Nephron progenitor cell (in vitro differentiated cells): Measurements from ENCODE around the gene FKBP6.
A peak's percentile ranks its signal among the peaks of the same experiment; 100 is the strongest.
"Not testable (repeated sequence)": the region's sequence is repeated elsewhere in the genome, so short reads cannot be mapped to it uniquely, and the experiment has no call there.

Experiments
- DNase-seq: peaks from one replicate; pipeline ENCODE4 v3.0.0; 2021
- H3K27ac Mint-ChIP-seq: 2 replicates; pipeline ENCODE4 v1.8.0; 2021; ENCODE audit warnings: mild to moderate bottlenecking, moderate library complexity, mixed read lengths
- H3K27me3 Mint-ChIP-seq: 2 replicates; pipeline ENCODE4 v1.8.0; 2021; ENCODE audit warnings: mild to moderate bottlenecking, low read depth, mixed read lengths; ENCODE audit not compliant: poor library complexity
- H3K36me3 Mint-ChIP-seq: 2 replicates; pipeline ENCODE4 v1.8.0; 2021; ENCODE audit warnings: low read depth, mixed read lengths
- H3K4me1 Mint-ChIP-seq: 2 replicates; pipeline ENCODE4 v1.8.0; 2021; ENCODE audit warnings: mixed read lengths
- H3K4me3 Mint-ChIP-seq: 2 replicates; pipeline ENCODE4 v1.8.0; 2021; ENCODE audit warnings: mild to moderate bottlenecking, moderate library complexity, mixed read lengths
- H3K9me3 Mint-ChIP-seq: 2 replicates; pipeline ENCODE4 v1.8.0; 2021; ENCODE audit warnings: mild to moderate bottlenecking, moderate library complexity, mixed read lengths
- TF ChIP-seq, protein P1 (sequence below): fragments of 200-600 bp; sonication (generic); IDR thresholded peaks from 2 replicates; pipeline ENCODE4 v1.5.0; 2021; ENCODE audit warnings: antibody characterized with exemption

Gene FKBP6

DNA sequence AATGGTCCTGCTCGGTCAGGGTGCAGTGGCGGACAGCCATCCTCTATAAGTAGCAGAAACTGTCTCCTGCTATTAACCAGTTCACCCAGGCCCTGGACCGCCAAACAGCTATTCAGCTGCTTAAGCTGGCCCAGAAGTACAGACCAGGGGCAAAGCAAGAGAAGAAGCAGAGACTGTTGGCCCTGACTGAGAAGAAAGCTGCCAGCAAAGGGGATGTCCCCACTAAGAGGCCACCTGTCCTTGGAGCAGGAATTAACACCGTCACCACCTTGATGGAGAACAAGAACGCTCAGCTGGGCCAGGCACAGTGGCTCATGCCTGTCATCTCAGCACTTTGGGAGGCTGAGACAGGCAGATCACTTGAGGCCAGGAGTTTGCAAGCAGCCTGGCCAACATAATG, 13.7 kb upstream of the FKBP6 start:
- H3K4me3 Mint-ChIP-seq, result no peak overlapping the region
- H3K9me3 Mint-ChIP-seq, result no peaks in the 10 kb centered on the region
- H3K27me3 Mint-ChIP-seq, result peaks cover 8% of the 10 kb centered on the region
- no peaks in the 10 kb centered on the region for H3K4me1 Mint-ChIP-seq
- H3K27ac Mint-ChIP-seq, result no peak overlapping the region
- DNase-seq, result no peak
- no peaks in the 10 kb centered on the region for H3K36me3 Mint-ChIP-seq
- TF ChIP-seq, protein P1, sequence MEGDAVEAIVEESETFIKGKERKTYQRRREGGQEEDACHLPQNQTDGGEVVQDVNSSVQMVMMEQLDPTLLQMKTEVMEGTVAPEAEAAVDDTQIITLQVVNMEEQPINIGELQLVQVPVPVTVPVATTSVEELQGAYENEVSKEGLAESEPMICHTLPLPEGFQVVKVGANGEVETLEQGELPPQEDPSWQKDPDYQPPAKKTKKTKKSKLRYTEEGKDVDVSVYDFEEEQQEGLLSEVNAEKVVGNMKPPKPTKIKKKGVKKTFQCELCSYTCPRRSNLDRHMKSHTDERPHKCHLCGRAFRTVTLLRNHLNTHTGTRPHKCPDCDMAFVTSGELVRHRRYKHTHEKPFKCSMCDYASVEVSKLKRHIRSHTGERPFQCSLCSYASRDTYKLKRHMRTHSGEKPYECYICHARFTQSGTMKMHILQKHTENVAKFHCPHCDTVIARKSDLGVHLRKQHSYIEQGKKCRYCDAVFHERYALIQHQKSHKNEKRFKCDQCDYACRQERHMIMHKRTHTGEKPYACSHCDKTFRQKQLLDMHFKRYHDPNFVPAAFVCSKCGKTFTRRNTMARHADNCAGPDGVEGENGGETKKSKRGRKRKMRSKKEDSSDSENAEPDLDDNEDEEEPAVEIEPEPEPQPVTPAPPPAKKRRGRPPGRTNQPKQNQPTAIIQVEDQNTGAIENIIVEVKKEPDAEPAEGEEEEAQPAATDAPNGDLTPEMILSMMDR, result no peak

DNA sequence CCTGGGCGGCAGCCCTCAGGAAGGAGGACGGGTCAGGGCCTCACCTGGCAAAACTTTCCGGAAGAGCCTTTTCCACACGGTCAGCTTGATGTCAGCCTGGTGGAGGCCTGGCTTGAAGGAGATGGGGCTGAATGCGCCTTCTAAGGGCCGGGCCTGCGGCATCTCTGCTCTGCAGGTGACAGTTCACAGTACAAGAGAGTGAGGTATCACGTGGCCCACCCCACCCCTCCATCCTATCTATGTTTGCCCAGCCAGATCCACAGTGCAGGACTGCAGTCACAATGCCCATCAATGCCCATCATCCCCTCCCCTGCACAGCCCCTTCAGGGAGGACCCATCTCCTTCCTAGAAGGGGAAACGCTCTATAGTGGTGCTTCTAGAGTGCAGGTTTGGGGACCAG, 11.4 kb upstream of the FKBP6 start:
- Mint-ChIP-seq H3K4me1 (no peaks in the 10 kb centered on the region), H3K36me3 (no peaks in the 10 kb centered on the region), H3K4me3 (no peak overlapping the region), H3K27ac (no peak overlapping the region), H3K27me3 (peaks cover 9% of the 10 kb centered on the region), H3K9me3 (no peaks in the 10 kb centered on the region)
- TF ChIP-seq, protein P1, result no peak
- no peak for DNase-seq

DNA sequence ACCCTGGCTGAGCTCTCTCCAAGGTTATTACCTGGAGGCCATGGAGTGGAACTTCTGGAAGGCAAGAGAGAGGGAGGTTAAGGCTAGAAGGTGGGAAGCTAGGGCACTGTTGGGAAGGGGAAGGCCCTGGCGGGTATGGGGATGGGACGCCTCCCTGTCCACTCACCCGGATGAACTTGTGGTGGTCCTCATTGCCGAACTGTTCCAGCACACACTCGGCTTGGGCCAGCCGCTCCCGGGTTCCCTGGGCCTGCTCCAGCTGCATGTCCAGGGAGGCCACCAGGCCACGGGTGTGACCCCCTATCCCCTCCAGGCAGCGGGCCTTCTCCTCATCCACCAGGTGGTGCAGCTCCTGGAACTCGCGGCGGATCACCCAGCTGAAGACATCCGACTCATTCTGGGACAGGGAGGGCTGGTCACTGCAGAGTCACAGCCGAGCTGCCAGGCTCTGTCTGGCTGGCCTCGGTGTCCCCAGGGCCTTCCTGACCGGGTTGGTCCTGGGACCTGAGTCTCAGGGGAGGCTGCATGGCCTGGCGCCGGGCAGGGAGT, 9.2 kb upstream of the FKBP6 start:
- not testable (repeated sequence) for H3K9me3 Mint-ChIP-seq, H3K4me1 Mint-ChIP-seq, DNase-seq, H3K36me3 Mint-ChIP-seq, H3K27ac Mint-ChIP-seq, H3K4me3 Mint-ChIP-seq
- peaks cover 13% of the 10 kb centered on the region for H3K27me3 Mint-ChIP-seq

DNA sequence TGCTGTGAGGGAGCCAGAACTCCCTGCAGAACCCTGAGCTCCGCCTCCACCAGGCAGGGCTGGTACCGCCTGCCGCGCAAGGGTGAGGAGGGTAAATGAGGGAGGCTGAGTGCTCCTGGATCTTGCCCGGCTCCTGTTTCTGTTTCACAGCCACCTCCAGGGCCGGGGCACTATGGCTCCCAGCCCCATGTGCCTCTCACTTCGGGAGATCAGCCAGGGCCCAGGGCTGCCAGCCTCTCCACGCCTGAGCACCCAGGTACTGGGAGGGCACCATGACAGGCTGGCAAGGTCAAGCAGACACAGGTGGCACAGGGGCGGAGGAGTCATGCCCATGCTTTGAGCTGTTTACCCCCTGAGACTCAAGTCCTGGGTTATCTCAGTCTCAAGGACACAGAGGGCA, 8.4 kb upstream of the FKBP6 start:
- H3K4me3 Mint-ChIP-seq, result not testable (repeated sequence)

GRCh38 chr7:73320009-73320408, 8.0 kb upstream of the FKBP6 start:
- H3K27me3 Mint-ChIP-seq, result peaks cover 13% of the 10 kb centered on the region
- DNase-seq, H3K36me3 Mint-ChIP-seq, H3K4me1 Mint-ChIP-seq, H3K4me3 Mint-ChIP-seq, H3K9me3 Mint-ChIP-seq, H3K27ac Mint-ChIP-seq: not testable (repeated sequence)

More for the DNA sequence above, 8.4 kb upstream of the FKBP6 start:
- H3K36me3 Mint-ChIP-seq, DNase-seq, H3K27ac Mint-ChIP-seq, H3K9me3 Mint-ChIP-seq, H3K4me1 Mint-ChIP-seq: not testable (repeated sequence)
- H3K27me3 Mint-ChIP-seq, result peaks cover 17% of the 10 kb centered on the region

GRCh38 chr7:73323434-73324080, 4.4 kb upstream of the FKBP6 start:
- H3K27ac Mint-ChIP-seq, DNase-seq, H3K4me1 Mint-ChIP-seq, H3K36me3 Mint-ChIP-seq, H3K9me3 Mint-ChIP-seq: not testable (repeated sequence)
- Mint-ChIP-seq H3K27me3 (peaks cover 13% of the 10 kb centered on the region), H3K4me3 (peak overlapping the region; percentile 52)

GRCh38 chr7:73324081-73324845, 3.7 kb upstream of the FKBP6 start:
- TF ChIP-seq, protein P1, result peak; percentile 38
- Mint-ChIP-seq H3K27me3 (peaks cover 12% of the 10 kb centered on the region), H3K4me3 (peak overlapping the region; percentile 52)
- not testable (repeated sequence) for H3K4me1 Mint-ChIP-seq, H3K36me3 Mint-ChIP-seq, H3K27ac Mint-ChIP-seq, H3K9me3 Mint-ChIP-seq
- DNase-seq, result peak; percentile 59

DNA sequence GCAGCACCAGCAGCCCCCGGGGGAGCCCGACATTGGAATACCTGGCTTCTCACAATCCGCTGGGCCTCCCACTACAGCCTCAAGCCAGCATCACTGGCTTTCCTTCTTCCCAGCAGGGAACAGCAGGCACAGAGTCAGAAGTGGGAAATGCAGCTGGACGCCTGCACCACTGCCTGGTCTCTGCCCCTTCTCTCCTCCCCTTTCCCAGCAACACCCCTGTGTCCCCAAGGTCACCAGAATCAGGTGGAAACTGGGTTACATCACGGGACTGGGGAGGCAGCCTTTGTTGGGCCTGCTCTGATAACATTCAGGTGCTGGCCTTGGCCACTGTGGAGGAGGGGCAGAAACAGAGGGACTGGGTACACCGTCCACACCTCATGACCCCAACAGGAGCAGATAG, 2.5 kb upstream of the FKBP6 start:
- H3K27me3 Mint-ChIP-seq, H3K9me3 Mint-ChIP-seq, DNase-seq, H3K4me3 Mint-ChIP-seq, H3K27ac Mint-ChIP-seq, H3K36me3 Mint-ChIP-seq: not testable (repeated sequence)
- peaks cover 14% of the 10 kb centered on the region for H3K4me1 Mint-ChIP-seq

- not testable (repeated sequence) for H3K36me3 Mint-ChIP-seq, H3K27ac Mint-ChIP-seq, H3K27me3 Mint-ChIP-seq, H3K9me3 Mint-ChIP-seq, H3K4me3 Mint-ChIP-seq, DNase-seq
- peaks cover 27% of the 10 kb centered on the region for H3K4me1 Mint-ChIP-seq
Measured at GRCh38 chr7:73327449-73327848, 512 bp upstream of the FKBP6 start.
